Measurements from ENCODE around the gene NFASC.
A peak's percentile ranks its signal among the peaks of the same experiment; 100 is the strongest.

NFASC gene

DNA sequence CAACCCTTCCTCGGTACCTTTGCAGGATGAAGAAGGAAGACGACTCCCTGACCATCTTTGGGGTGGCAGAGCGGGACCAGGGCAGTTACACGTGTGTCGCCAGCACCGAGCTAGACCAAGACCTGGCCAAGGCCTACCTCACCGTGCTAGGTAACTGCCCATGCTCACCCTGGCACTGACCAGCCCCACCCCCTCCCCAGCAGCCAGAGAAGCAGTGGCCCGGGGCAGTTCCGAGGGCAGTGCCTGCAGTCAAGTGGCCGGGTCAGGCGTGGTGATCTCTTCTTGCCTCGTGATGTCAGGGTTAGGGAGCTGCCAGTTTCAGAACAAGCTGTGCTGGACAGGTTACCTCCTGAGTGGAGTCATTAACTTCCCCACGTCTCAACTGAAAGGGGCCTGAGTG, 106.0 kb downstream of the NFASC start:
- TF ChIP-seq, protein P1, sequence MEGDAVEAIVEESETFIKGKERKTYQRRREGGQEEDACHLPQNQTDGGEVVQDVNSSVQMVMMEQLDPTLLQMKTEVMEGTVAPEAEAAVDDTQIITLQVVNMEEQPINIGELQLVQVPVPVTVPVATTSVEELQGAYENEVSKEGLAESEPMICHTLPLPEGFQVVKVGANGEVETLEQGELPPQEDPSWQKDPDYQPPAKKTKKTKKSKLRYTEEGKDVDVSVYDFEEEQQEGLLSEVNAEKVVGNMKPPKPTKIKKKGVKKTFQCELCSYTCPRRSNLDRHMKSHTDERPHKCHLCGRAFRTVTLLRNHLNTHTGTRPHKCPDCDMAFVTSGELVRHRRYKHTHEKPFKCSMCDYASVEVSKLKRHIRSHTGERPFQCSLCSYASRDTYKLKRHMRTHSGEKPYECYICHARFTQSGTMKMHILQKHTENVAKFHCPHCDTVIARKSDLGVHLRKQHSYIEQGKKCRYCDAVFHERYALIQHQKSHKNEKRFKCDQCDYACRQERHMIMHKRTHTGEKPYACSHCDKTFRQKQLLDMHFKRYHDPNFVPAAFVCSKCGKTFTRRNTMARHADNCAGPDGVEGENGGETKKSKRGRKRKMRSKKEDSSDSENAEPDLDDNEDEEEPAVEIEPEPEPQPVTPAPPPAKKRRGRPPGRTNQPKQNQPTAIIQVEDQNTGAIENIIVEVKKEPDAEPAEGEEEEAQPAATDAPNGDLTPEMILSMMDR (IDR thresholded peaks at IDR 0.05; ENCODE audit: extremely low read depth, insufficient read depth, missing control alignments), result no peak
- in situ Hi-C loops (cut with MboI; ENCODE audit: low pct_unique_long_range_greater_than_20kb, low sequenced_read_pairs, unreplicated experiment), result loop anchor here (25.0 kb wide), 2 partner anchors 161 to 286 kb away; no protein-coding TSS in a partner anchor

DNA sequence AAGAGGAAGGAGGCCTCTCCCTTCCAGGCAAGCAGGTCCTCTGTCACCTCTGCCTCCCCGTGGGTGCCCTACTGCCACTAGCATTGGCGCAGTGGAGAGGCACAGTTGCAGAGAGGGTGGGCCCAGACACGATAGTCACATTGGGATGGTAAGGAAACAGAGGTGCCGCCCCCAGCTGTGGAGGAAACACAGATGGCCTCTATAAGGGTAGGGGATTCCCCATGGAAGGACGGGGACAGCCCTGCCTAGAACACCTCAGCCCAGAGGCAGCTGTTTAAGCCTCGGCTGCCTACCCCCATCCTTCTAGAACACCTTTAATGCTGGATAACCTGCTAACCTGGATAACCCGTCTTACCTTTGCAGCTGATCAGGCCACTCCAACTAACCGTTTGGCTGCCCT, 106.7 kb downstream of the NFASC start:
- DNase-seq (ENCODE audit: low spot score), result peak; percentile 57
- in situ Hi-C loops (cut with MboI; ENCODE audit: low pct_unique_long_range_greater_than_20kb, low sequenced_read_pairs, unreplicated experiment), result loop anchor here (25.0 kb wide), 2 partner anchors 160 to 285 kb away; no protein-coding TSS in a partner anchor
- TF ChIP-seq, protein P1 (IDR thresholded peaks at IDR 0.05; ENCODE audit: extremely low read depth, insufficient read depth, missing control alignments), result no peak

More for the DNA sequence above, 106.0 kb downstream of the NFASC start:
- DNase-seq (ENCODE audit: low spot score), result no peak

GRCh38 chr1:204978782-204979181, 108.1 kb downstream of the NFASC start:
- no peak for DNase-seq (ENCODE audit: low spot score)
- in situ Hi-C loops (cut with MboI; ENCODE audit: low pct_unique_long_range_greater_than_20kb, low sequenced_read_pairs, unreplicated experiment), result loop anchor here (25.0 kb wide), 2 partner anchors 159 to 284 kb away; no protein-coding TSS in a partner anchor
- TF ChIP-seq, protein P1 (IDR thresholded peaks at IDR 0.05; ENCODE audit: extremely low read depth, insufficient read depth, missing control alignments), result no peak

GRCh38 chr1:204979306-204979705, 108.6 kb downstream of the NFASC start:
- DNase-seq (ENCODE audit: low spot score), result no peak
- TF ChIP-seq, protein P1 (IDR thresholded peaks at IDR 0.05; ENCODE audit: extremely low read depth, insufficient read depth, missing control alignments), result no peak
- in situ Hi-C loops (cut with MboI; ENCODE audit: low pct_unique_long_range_greater_than_20kb, low sequenced_read_pairs, unreplicated experiment), result loop anchor here (25.0 kb wide), 2 partner anchors 158 to 283 kb away; no protein-coding TSS in a partner anchor

- TF ChIP-seq, protein P1 (IDR thresholded peaks at IDR 0.05; ENCODE audit: extremely low read depth, insufficient read depth, missing control alignments), result no peak
- DNase-seq (ENCODE audit: low spot score), result no peak
- in situ Hi-C loops (cut with MboI; ENCODE audit: low pct_unique_long_range_greater_than_20kb, low sequenced_read_pairs, unreplicated experiment), result loop anchor here (25.0 kb wide), 2 partner anchors 157 to 282 kb away; no protein-coding TSS in a partner anchor
These were observed 109.4 kb downstream of the NFASC start for GRCh38 chr1:204979891-204980649.

DNA sequence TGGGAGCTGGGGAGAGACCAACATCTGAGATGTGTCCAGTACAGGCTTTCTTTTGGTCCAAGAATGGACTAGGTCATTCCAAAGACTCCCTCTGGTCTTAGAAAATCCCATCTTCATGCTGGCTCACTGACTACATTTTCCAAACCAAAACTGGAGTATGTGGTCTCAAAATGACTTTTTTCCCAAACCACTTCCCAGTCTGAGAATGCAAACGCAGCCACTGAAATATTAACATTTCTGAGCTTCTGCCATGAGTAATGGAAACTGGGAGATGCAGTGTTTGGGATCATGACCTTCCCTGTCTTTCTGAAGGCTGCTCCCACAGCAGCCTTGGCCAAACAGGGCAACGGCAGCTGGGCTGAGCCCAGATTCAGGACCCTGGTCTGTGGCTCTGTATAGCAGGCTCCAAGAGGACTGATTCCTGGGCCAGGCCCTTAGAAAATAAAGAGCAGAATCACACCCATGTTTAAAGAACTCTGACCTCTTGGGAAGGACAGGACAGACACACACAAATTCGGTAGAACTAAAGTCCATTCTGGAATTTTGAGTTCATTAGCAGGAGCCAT, 110.3 kb downstream of the NFASC start:
- TF ChIP-seq, protein P1 (IDR thresholded peaks at IDR 0.05; ENCODE audit: extremely low read depth, insufficient read depth, missing control alignments), result no peak
- in situ Hi-C loops (cut with MboI; ENCODE audit: low pct_unique_long_range_greater_than_20kb, low sequenced_read_pairs, unreplicated experiment), result loop anchor here (25.0 kb wide), 2 partner anchors 156 to 281 kb away; no protein-coding TSS in a partner anchor
- DNase-seq (ENCODE audit: low spot score), result no peak

Data from GM13977 (cell line).